Prostate gland (tissue), 2 donors: ENCODE measurements around the gene KCNAB1.

Experiments
- POLR2A ChIP-seq: fragments of 450-650 bp; IDR thresholded peaks from one replicate; pipeline ENCODE4 v1.6.1; 2016; ENCODE audit warnings: antibody characterized with exemption, mild to moderate bottlenecking
- POLR2AphosphoS5 ChIP-seq: sonication (generic); formaldehyde crosslinking; IDR thresholded peaks from one replicate; pipeline ENCODE4 v1.6.1; 2017; ENCODE audit warnings: antibody characterized with exemption
- TF ChIP-seq, protein P1 (sequence below), 4 experiments: fragments of 200-600 bp in 2 of 4; fragments of 450-650 bp in 2 of 4; sonication (generic) in 2 of 4; IDR thresholded peaks; 1 replicate in 3 of 4; 2 replicates in 1 of 4; pipeline ENCODE4 v1.5.1; 2016 to 2019; ENCODE audit warnings: antibody characterized with exemption in 4 of 4, mild to moderate bottlenecking in 2 of 4, moderate library complexity in 2 of 4

DNA sequence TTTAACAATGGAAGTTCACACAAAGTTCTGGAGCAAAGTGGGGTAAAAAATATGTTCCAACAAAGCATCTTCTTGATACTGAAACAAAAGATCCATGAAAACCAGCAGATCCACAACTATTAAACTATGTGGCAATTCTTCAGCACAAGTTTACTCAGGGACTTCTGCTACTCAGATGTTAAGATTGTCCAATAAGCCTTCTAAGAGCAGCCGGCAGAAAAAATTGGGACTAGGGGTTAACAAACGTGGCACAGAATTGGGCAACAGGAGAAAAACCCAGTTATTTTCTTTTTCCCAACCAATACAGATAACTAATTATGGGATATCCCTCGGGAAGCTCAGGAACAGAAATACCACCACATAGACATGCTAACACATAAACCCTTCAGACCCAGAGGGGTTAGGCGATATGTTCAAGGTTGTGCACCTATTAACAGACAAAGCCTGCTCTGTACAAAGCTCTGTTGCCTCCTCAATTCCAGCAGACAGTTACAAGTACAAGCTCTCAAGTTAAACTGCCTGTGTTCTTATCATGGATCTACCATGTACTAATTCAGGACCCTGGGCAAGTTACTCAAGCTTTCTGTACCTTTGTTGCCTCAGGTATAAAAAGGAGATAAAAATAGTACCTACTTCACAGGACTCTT, 427.8 kb downstream of the KCNAB1 start:
- no peak for TF ChIP-seq POLR2AphosphoS5
- TF ChIP-seq, protein P1, sequence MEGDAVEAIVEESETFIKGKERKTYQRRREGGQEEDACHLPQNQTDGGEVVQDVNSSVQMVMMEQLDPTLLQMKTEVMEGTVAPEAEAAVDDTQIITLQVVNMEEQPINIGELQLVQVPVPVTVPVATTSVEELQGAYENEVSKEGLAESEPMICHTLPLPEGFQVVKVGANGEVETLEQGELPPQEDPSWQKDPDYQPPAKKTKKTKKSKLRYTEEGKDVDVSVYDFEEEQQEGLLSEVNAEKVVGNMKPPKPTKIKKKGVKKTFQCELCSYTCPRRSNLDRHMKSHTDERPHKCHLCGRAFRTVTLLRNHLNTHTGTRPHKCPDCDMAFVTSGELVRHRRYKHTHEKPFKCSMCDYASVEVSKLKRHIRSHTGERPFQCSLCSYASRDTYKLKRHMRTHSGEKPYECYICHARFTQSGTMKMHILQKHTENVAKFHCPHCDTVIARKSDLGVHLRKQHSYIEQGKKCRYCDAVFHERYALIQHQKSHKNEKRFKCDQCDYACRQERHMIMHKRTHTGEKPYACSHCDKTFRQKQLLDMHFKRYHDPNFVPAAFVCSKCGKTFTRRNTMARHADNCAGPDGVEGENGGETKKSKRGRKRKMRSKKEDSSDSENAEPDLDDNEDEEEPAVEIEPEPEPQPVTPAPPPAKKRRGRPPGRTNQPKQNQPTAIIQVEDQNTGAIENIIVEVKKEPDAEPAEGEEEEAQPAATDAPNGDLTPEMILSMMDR (IDR thresholded peaks at IDR 0.05): no peak
- TF ChIP-seq POLR2A: no peak
